Right renal pelvis (tissue), 4 donors: ENCODE measurements around the gene BMP7. TPM values are rescaled to one million over a fixed set of nuclear protein-coding genes. Genes with fewer than 3 reads are reported as not detected.
"Not testable (repeated sequence)": the region's sequence is repeated elsewhere in the genome, so short reads cannot be mapped to it uniquely, and the experiment has no call there.

ENCODE experiments used
- DNase-seq, 4 donors: peaks; one replicate each; pipeline ENCODE4 v3.0.0-alpha.2; 2013; ENCODE audit warnings: low read depth in 4 of 4, low spot score in 3 of 4, missing footprints in 1 of 4
- polyA plus RNA-seq, 4 donors: library from polyadenylated mRNA; unstranded; fragments of 120-200 nt; gene quantifications; one replicate each; pipeline ENCODE4 v1.2.1, GENCODE V29; 2013; ENCODE audit not compliant: insufficient read length in 4 of 4

The BMP7 gene
- polyA plus RNA-seq, 4 donors, result 80.9 to 110 (median 86.5) TPM

GRCh38 chr20:57198132-57199072 lies 68.0 kb downstream of the BMP7 start:
- no peak for DNase-seq

- DNase-seq, result no peak
These were observed 68.9 kb downstream of the BMP7 start for GRCh38 chr20:57197352-57198131.

GRCh38 chr20:57195469-57196100 lies 70.9 kb downstream of the BMP7 start:
- DNase-seq, result no peak

- DNase-seq, result no peak
These were observed 71.4 kb downstream of the BMP7 start for GRCh38 chr20:57195023-57195422.

- DNase-seq, result no peak
These were observed 72.3 kb downstream of the BMP7 start for GRCh38 chr20:57194154-57194553.

- DNase-seq, result no peak
These were observed 73.3 kb downstream of the BMP7 start for GRCh38 chr20:57193094-57193493.

- no peak for DNase-seq
These were observed 74.1 kb downstream of the BMP7 start for GRCh38 chr20:57192311-57192710.

- not testable (repeated sequence) for DNase-seq
These were observed 75.2 kb downstream of the BMP7 start for GRCh38 chr20:57191265-57191638.

GRCh38 chr20:57190536-57191264 lies 75.7 kb downstream of the BMP7 start:
- no peak for DNase-seq

- no peak for DNase-seq
These were observed 76.7 kb downstream of the BMP7 start for GRCh38 chr20:57189713-57190112.

GRCh38 chr20:57188576-57189079 lies 77.8 kb downstream of the BMP7 start:
- no peak for DNase-seq

- DNase-seq, result no peak
These were observed 78.4 kb downstream of the BMP7 start for GRCh38 chr20:57188056-57188455.

GRCh38 chr20:57187068-57187634 lies 79.3 kb downstream of the BMP7 start:
- DNase-seq, result no peak

GRCh38 chr20:57186192-57186591 lies 80.2 kb downstream of the BMP7 start:
- DNase-seq, result no peak

- DNase-seq, result no peak
These were observed 81.2 kb downstream of the BMP7 start for GRCh38 chr20:57185188-57185743.

GRCh38 chr20:57183457-57184009 lies 82.9 kb downstream of the BMP7 start:
- DNase-seq, result no peak

GRCh38 chr20:57181639-57182038 lies 84.8 kb downstream of the BMP7 start:
- DNase-seq, result no peak

- no peak for DNase-seq
These were observed 85.5 kb downstream of the BMP7 start for GRCh38 chr20:57180954-57181353.

- no peak for DNase-seq
These were observed 86.1 kb downstream of the BMP7 start for GRCh38 chr20:57180387-57180786.
